Caki2 (cell line): ENCODE data around the gene TBX4. TPM values are rescaled to one million over a fixed set of nuclear protein-coding genes. Genes with fewer than 3 reads are reported as not detected.
"Not testable (repeated sequence)": the region's sequence is repeated elsewhere in the genome, so short reads cannot be mapped to it uniquely, and the experiment has no call there.

Experiments used
- DNase-seq: peaks from one replicate; pipeline ENCODE4 v3.0.0-alpha.2; 2015; ENCODE audit warnings: low read depth
- in situ Hi-C: cut with HindIII; loops from 2 replicates; pipeline ENCODE4 v1.10.0; 2016; ENCODE audit warnings: low sequenced_read_pairs, low pct_unique_long_range_greater_than_20kb, mixed read lengths
- total RNA-seq: library from RNA; depleted of rRNA; stranded (reverse); fragments of >200 nt; shearing (Covaris generic); gene quantifications from 2 replicates; pipeline ENCODE4 v1.2.3, GENCODE V29; 2014; ENCODE audit warnings: low replicate concordance

The TBX4 gene
- total RNA-seq, 1 experiment from 2014 or later = not detected

DNA sequence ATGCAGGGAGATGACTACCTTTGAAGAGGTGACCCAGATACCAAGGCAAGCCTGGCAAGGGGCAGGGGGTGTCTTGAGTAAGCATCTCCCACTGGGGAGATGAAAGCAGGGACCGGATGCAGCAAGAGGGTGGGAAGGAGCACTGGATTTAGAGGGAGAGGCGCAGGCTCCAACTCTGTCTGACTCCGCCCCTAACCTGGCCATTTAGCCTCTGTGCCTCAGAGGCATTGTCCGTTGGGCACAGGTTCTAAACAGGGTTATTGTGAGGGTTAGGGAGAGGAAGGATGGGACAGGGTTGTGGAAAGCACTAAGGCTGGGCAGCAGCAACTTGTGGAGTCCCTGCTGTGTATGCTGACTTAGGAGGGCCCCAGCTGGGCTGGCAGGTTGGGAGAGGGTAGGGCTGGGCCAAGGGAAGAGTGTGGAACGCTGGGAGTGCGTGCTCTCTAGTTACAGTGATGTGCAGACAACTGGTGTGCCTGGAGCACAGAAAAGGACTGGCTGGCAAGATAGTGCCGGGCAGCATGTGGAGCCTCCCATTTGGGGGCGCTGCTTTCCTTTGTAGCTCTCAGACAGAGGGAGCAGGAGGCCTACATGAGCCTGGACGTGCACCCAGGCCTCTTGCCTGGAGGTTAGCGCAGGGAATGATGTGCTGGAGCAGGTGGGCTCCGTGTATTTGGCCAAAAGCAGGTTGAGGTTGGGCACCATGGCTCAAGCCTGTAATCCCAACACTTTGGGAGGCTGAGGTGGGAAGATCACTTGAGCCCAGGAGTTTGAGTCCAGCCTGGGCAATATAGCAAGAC is 26.3 kb upstream of the TBX4 start:
- in situ Hi-C loops = no loop called here
- no peak for DNase-seq

- peak; percentile 77 for DNase-seq
- in situ Hi-C loops = no loop called here
Observed at GRCh38 chr17:61426482-61427304, 25.5 kb upstream of the TBX4 start.

DNA sequence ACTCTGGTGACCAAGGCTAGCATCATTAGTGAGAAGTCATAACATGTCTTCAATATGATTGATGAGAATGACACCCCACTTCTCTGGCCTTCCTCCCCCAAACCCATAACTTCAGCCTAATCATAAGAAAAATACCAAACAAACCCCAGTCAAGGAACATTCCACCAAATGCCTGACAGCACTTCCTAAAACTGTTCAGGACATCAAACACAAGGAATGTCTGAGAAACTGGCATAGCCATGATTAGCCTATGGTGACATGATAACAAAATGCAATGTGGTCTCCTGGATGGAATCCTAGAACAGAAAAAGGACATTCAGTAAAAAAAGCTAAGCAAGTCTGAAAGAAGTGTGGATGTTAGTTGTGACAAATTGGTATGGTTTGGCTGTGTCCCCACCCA is 24.7 kb upstream of the TBX4 start:
- in situ Hi-C loops = no loop called here
- DNase-seq = peak; percentile 44

DNA sequence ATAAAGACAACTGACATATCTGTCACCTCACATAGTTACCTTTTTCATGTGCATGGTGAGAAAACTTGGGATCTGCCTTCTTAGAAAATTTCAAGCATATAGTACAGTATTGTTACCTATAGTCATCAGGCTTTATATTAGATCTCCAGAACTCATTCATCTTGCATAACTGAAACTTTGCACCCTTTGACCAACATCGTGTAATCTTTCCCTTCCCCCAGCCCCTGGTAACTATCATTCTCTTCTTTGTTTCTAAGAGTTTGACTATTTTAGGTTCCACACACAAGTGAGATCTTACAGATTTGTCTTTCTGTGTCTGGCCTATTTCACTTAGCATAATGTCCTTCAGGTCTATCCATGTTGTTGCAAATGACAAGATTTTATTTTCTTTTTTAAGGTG is 22.9 kb upstream of the TBX4 start:
- in situ Hi-C loops = no loop called here
- no peak for DNase-seq

DNA sequence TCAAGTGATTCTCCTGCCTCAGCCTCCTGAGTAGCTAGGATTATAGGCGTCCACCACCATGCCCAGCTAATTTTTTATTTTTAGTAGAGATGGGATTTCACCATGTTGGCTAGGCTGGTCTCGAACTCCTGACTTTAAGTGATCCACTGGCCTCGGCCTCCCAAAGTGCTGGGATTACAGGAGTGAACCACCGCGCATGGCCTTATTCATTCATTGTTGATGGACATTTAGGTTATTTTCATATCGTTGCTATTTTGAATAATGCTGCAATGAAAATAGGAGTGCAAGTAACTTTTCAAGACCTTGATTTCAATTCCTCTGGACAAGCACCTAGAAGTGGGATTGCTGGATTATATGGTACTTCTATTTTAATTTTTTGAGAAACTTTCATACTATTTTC is 22.4 kb upstream of the TBX4 start:
- in situ Hi-C loops = not testable (repeated sequence)

GRCh38 chr17:61431594-61432311 is 20.5 kb upstream of the TBX4 start:
- DNase-seq = peak; percentile 66
- in situ Hi-C loops = no loop called here

More for the DNA sequence above, 22.4 kb upstream of the TBX4 start:
- not testable (repeated sequence) for DNase-seq

DNA sequence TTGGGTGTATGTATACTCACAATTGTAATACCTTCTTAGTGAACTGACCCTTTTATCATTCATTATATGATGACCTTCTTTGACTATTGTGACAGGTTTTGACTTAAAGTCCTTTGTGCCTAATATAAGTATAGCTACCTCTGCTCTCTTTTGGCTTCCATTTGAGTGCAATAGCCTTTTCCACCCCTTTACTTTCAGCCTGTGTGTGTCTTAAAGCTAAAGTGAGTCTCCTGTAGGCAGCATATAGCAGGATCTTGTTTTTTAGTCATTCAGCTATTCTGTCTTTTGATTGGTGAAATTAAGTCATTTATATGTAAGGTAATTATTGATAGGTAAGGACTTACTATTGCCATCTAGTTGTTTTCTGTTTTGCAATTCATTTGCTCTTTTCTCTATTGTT is 15.9 kb upstream of the TBX4 start:
- in situ Hi-C loops = no loop called here
- no peak for DNase-seq

GRCh38 chr17:61436995-61437704 is 15.1 kb upstream of the TBX4 start:
- DNase-seq = no peak
- in situ Hi-C loops = no loop called here

DNA sequence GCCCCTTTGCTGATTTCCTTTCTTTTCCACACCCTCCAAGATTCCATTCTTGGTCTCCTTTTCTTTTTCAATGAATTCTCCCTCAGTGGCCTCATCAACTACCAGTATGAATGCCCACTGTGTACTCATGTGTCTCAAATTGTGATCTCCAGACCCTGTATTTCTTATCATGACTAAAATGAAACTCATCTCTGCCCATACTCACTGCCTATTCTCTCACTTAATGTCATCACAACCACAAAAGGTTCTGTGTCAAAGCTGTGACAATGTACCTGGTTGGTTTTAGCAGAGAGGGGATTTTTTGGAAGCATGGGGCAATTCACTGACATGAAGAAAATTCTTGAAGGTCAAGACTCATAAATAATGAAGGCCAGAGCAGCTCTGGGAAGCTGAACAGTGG is 11.5 kb upstream of the TBX4 start:
- no peak for DNase-seq
- in situ Hi-C loops = no loop called here

DNA sequence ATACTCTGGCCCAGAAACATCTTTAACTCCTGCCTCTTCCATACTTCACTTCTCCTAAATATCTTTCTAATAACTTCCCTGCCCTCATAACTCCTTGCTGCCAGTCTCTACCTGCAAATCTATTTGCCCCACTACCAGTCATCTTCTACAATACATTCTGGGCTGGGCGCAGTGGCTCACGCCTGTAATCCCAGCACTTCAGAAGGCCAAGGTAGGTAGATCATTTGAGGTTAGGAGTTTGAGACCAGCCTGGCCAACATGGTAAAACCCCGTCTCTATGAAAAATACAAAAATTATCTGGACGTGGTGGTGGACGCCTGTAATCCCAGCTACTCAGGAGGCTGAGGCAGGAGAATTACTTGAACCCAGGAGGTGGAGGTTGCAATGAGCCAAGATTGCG is 10.7 kb upstream of the TBX4 start:
- DNase-seq, in situ Hi-C loops: not testable (repeated sequence)

- DNase-seq = no peak
- in situ Hi-C loops = no loop called here
Observed at GRCh38 chr17:61442136-61442775, 10.0 kb upstream of the TBX4 start.

GRCh38 chr17:61442878-61443474 is 9.2 kb upstream of the TBX4 start:
- DNase-seq = no peak
- in situ Hi-C loops = no loop called here

DNA sequence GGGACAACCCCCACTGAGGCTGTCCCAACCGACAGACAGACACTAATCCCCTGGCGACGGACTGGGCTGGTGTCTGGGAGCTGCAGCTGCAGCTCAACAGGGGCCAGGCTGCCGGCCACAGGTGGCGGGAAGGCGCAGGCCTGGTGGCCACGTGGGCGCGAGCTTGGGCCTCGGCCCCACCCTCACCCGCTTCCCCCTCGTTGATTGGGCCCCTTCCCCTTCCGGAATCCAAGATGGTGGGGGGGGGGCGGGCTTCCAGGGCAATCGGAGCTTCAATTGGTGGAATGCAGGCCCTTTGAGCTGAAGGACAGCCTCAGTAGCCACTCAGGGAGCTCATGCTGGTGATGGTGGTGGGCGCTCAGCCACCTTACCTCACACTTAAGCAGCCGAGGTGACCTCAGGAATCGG is 8.7 kb upstream of the TBX4 start:
- no peak for DNase-seq
- in situ Hi-C loops = no loop called here

- in situ Hi-C loops = no loop called here
- no peak for DNase-seq
Observed at GRCh38 chr17:61444075-61444474, 8.1 kb upstream of the TBX4 start.

GRCh38 chr17:61444831-61445230 is 7.4 kb upstream of the TBX4 start:
- DNase-seq = peak; percentile 34
- in situ Hi-C loops = no loop called here

- DNase-seq = no peak
- in situ Hi-C loops = no loop called here
Observed at GRCh38 chr17:61447358-61447757, 4.9 kb upstream of the TBX4 start.

DNA sequence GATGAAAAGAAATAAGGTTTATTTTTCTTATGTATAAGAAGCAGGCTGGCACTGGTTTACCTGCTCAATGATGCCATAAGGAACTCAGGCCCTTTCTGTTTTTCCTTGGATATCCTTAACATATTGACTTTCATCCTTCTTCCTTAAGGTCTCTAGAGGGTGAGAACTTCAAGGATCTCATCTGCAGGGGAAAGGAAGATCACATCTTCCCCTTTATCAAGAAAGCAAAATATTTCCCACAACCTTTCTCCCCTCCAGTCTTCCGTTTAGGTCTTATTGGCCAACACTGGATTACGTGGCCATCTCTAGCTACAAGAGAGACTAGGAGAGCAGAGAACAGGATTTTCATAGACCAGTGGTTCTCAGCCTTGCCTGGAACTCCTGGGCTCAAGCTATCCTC is 4.2 kb upstream of the TBX4 start:
- no peak for DNase-seq
- in situ Hi-C loops = no loop called here

DNA sequence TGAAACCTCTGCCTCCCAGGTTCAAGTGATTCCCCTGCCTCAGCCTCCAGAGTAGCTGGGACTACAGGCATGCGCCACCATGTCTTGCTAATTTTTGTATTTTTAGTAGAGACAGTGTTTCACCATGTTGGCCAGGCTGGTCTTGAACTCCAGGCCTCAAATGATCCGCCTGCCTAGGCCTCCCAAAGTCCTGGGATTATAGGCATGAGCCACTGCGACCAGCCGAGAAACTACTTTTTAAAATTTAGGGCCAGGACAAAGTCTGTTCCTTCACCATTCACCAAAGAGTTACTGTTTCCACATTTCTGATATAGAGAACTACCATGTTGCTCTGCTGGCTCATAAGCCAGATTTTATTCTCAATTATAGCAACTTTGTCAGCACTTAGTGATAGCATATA is 3.1 kb upstream of the TBX4 start:
- in situ Hi-C loops, DNase-seq: not testable (repeated sequence)
